ENCODE measurements around the gene HIVEP3. TPM values are rescaled to one million over a fixed set of nuclear protein-coding genes. Genes with fewer than 3 reads are reported as not detected.

HIVEP3 gene
- total RNA-seq, 3 donors from 2014 or later: 4.9 to 6.5 (median 6.1) TPM

DNA sequence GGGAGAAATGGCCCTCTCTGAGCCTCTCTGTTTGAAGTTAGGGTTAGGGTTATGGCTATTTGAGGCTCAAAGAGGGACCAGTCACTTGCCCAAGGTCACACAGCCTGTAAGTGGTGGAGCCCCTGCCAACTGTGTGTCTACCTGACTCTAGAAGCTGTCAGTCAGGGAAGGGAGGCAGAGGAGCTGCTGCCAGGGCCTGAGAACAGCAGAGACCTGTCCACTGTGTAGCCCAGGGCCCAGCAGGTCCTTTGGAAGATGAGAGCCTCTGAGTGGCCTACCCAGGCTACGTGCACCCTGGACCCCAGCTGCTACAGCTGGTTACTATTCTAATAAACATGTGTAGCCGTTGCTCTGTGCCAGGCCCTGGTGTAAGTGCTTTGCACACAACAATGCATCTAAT lies 419.1 kb downstream of the HIVEP3 start:
- H3K4me3 ChIP-seq: no peak overlapping the region
- ATAC-seq (no peak), DNase-seq (peak in 1 of 3 donors; percentile 36)
- intact Hi-C loops (cut with DNase I, micrococcal nuclease): no loop called here
- no peaks in the 10 kb centered on the region for H3K9me3 ChIP-seq
- no peaks in the 10 kb centered on the region for H3K36me3 ChIP-seq (ENCODE audit: low read depth)
- peaks cover 55% of the 10 kb centered on the region for H3K4me1 ChIP-seq (ENCODE audit: low read depth)
- TF ChIP-seq, protein P1, sequence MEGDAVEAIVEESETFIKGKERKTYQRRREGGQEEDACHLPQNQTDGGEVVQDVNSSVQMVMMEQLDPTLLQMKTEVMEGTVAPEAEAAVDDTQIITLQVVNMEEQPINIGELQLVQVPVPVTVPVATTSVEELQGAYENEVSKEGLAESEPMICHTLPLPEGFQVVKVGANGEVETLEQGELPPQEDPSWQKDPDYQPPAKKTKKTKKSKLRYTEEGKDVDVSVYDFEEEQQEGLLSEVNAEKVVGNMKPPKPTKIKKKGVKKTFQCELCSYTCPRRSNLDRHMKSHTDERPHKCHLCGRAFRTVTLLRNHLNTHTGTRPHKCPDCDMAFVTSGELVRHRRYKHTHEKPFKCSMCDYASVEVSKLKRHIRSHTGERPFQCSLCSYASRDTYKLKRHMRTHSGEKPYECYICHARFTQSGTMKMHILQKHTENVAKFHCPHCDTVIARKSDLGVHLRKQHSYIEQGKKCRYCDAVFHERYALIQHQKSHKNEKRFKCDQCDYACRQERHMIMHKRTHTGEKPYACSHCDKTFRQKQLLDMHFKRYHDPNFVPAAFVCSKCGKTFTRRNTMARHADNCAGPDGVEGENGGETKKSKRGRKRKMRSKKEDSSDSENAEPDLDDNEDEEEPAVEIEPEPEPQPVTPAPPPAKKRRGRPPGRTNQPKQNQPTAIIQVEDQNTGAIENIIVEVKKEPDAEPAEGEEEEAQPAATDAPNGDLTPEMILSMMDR (IDR thresholded peaks at IDR 0.05): no peak

DNA sequence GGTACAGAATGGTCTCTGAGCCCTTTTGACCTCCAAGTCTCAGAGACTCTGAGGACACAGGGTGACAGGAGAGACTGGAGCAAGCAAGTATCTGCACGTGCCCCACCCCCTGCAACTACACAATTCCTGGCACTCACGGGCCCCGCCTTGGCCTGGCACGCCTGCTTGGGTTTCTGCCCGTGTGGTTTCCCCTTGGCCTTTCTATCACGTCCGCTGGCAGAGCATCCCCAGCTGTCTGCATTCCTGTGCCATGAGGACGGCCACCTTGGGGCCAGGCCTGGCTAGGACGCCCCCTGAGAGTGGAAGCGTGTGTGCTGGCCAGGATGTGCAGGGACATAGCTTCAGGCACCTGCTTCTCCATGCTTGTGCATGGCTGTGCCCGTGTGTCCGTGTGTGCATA lies 419.9 kb downstream of the HIVEP3 start:
- DNase-seq (peak; percentile 83 to 92 (median 89)), ATAC-seq (peak; percentile 52)
- no peaks in the 10 kb centered on the region for H3K36me3 ChIP-seq (ENCODE audit: low read depth)
- peaks cover 55% of the 10 kb centered on the region for H3K4me1 ChIP-seq (ENCODE audit: low read depth)
- no peak overlapping the region for H3K4me3 ChIP-seq
- TF ChIP-seq, protein P1 (IDR thresholded peaks at IDR 0.05): no peak
- H3K9me3 ChIP-seq: no peaks in the 10 kb centered on the region
- intact Hi-C loops (cut with DNase I, micrococcal nuclease): no loop called here

DNA sequence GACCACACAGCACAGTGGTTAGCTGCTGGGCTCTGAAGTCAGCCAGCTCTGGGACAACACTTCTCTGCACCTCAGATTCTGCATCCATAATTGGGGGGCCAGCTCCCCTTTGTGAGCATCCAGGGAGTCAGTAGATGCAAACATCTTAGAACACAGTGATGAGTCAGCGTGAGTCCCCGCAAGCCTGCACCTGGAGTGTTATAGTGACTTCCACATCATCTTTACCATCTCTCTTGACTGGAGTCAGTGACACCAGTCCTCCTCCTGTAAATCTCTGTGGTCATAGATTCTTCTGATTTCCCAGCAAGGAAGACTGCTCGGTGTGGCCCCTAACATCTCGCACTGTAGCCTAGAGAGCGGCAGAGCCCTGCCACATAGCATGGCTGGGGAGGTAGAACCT lies 420.3 kb downstream of the HIVEP3 start:
- H3K4me1 ChIP-seq (ENCODE audit: low read depth): peaks cover 55% of the 10 kb centered on the region
- H3K9me3 ChIP-seq: no peaks in the 10 kb centered on the region
- TF ChIP-seq, protein P1 (IDR thresholded peaks at IDR 0.05): no peak
- intact Hi-C loops (cut with DNase I, micrococcal nuclease): no loop called here
- no peaks in the 10 kb centered on the region for H3K36me3 ChIP-seq (ENCODE audit: low read depth)
- no peak for ATAC-seq
- no peak for DNase-seq
- H3K4me3 ChIP-seq: no peak overlapping the region

- ATAC-seq: no peak
- no peaks in the 10 kb centered on the region for H3K9me3 ChIP-seq
- peak in 1 of 3 donors; percentile 24 for DNase-seq
- no peak overlapping the region for H3K4me3 ChIP-seq
- peaks cover 55% of the 10 kb centered on the region for H3K4me1 ChIP-seq (ENCODE audit: low read depth)
- H3K36me3 ChIP-seq (ENCODE audit: low read depth): no peaks in the 10 kb centered on the region
- TF ChIP-seq, protein P1 (IDR thresholded peaks at IDR 0.05): no peak
- intact Hi-C loops (cut with DNase I, micrococcal nuclease): no loop called here
These were observed 421.2 kb downstream of the HIVEP3 start for GRCh38 chr1:41497461-41498030.

DNA sequence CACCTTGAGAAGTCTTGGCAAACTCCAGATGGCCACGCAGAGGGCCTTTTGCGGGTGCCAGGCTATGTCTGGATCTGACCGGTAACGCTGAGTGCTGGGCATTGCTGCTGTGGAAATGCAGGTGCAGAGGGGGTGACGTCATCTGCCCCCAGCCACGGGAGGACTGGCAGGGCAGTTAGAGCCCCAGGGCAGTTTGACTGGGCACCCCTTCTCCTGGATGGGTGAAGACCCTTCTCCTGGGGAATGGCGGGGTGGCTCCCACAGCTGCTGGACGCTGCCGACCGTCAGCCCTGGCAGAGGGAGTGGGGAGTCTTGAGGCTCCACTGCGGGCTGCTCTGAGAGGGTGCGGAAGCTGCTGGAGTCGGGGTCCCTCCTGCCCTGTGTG lies 421.7 kb downstream of the HIVEP3 start:
- Histone ChIP-seq H3K9me3 (no peaks in the 10 kb centered on the region), H3K4me1 (ENCODE audit: low read depth) (peaks cover 53% of the 10 kb centered on the region), H3K36me3 (ENCODE audit: low read depth) (no peaks in the 10 kb centered on the region), H3K4me3 (no peak overlapping the region)
- peak in 2 of 3 donors; percentile 50 to 54 for DNase-seq
- TF ChIP-seq, protein P1 (IDR thresholded peaks at IDR 0.05): no peak
- intact Hi-C loops (cut with DNase I, micrococcal nuclease): no loop called here
- no peak for ATAC-seq

All from mucosa of descending colon (tissue), 3 donors.